ENCODE results near the gene ZNF627. TPM values are rescaled to one million over a fixed set of nuclear protein-coding genes. Genes with fewer than 3 reads are reported as not detected.
"Not testable (repeated sequence)": the region's sequence is repeated elsewhere in the genome, so short reads cannot be mapped to it uniquely, and the experiment has no call there.

Gene ZNF627
- total and polyA plus RNA-seq, 12 donors, result 3.8 to 16.6 (median 10.3) TPM

DNA sequence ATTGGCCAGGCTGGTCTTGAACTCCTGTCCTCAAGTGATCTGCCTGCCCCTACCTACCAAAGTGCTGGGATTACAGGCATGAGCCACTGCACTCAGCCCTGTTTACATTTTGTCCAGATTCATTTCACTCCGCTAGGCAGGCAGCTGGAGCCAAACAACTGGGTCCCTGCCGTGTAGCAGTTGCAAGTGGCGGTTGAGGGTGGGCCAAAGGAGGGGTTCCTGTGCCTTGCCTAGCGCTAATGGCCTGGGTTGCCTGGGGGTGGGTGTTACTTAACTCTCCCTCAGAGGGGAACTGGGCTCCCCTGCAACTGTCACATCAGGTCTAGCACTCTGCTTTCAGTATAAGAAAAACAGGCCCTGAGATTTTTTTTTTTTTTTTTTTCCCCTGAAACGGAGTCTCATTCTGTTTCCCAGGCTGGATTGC, 27.2 kb upstream of the ZNF627 start:
- H3K27me3 ChIP-seq, result no peaks in the 10 kb centered on the region
- intact Hi-C loops (cut with DNase I), result no loop called here
- no peaks in the 10 kb centered on the region for H3K36me3 ChIP-seq (replicated peaks in 1 of 2)
- TF ChIP-seq, protein P1, sequence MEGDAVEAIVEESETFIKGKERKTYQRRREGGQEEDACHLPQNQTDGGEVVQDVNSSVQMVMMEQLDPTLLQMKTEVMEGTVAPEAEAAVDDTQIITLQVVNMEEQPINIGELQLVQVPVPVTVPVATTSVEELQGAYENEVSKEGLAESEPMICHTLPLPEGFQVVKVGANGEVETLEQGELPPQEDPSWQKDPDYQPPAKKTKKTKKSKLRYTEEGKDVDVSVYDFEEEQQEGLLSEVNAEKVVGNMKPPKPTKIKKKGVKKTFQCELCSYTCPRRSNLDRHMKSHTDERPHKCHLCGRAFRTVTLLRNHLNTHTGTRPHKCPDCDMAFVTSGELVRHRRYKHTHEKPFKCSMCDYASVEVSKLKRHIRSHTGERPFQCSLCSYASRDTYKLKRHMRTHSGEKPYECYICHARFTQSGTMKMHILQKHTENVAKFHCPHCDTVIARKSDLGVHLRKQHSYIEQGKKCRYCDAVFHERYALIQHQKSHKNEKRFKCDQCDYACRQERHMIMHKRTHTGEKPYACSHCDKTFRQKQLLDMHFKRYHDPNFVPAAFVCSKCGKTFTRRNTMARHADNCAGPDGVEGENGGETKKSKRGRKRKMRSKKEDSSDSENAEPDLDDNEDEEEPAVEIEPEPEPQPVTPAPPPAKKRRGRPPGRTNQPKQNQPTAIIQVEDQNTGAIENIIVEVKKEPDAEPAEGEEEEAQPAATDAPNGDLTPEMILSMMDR (IDR thresholded peaks at IDR 0.05), result no peak
- TF ChIP-seq POLR2A (IDR thresholded peaks at IDR 0.05), result no peak
- no peak overlapping the region for H3K27ac ChIP-seq
- DNase-seq, result no peak
- H3K4me3 ChIP-seq, result no peak overlapping the region
- H3K9me3 ChIP-seq (replicated peaks in 1 of 3), result no peaks in the 10 kb centered on the region
- no peaks in the 10 kb centered on the region for H3K4me1 ChIP-seq (replicated peaks in 1 of 2)
- WGBS, 4 donors, result 62 to 79% (median 72%) methylated on average over 3 to 5 of the region's 5 CpGs

DNA sequence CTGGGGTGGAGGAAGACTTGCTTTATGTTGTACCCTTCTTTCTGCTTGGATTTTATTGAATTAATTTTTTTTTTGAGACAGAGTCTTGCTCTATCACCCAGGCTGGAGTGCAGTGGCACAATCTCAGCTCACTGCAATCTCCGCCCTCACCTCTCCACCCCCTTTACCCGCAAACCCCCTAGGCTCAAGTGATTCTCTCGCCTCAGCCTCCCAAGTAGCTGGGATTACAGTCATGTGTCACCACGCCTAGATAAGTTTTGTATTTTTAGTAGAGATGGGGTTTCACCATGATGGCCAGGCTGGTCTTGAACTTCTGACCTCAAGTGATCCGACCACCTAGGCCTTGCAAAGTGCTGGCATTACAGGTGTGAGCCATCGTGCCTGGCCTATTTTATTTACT, 23.9 kb upstream of the ZNF627 start:
- 77 to 85% (median 83%) methylated on average over 6 of the region's 6 CpGs for WGBS, 4 donors
- intact Hi-C loops (cut with DNase I); H3K27me3 ChIP-seq: not testable (repeated sequence)

DNA sequence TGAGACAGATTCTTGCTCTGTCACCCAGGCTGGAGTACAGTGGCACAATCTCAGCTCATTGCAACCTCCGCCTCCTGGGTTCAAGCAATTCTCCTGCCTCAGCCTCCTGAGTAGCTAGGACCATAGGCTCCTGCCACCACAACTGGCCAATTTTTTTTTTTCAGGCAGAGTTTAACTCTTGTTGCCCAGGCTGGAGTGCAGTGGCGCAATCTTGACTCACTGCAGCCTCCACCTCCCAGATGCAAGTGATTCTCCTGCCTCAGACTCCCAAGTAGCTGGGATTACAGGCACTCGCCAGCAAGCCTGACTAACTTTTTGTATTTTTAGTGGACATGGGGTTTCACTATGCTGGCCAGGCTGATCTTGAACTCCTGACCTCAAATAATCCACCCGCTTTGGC, 23.5 kb upstream of the ZNF627 start:
- H3K27me3 ChIP-seq; intact Hi-C loops (cut with DNase I); H3K4me3 ChIP-seq; H3K27ac ChIP-seq; H3K4me1 ChIP-seq (replicated peaks in 1 of 2); H3K36me3 ChIP-seq (replicated peaks in 1 of 2); DNase-seq; H3K9me3 ChIP-seq (replicated peaks in 1 of 3): not testable (repeated sequence)
- 74 to 97% (median 84%) methylated on average over 4 of the region's 4 CpGs for WGBS, 4 donors

More for the DNA sequence above, 23.9 kb upstream of the ZNF627 start:
- not testable (repeated sequence) for H3K9me3 ChIP-seq (replicated peaks in 1 of 3); DNase-seq; H3K4me3 ChIP-seq; H3K4me1 ChIP-seq (replicated peaks in 1 of 2); H3K27ac ChIP-seq; H3K36me3 ChIP-seq (replicated peaks in 1 of 2)

DNA sequence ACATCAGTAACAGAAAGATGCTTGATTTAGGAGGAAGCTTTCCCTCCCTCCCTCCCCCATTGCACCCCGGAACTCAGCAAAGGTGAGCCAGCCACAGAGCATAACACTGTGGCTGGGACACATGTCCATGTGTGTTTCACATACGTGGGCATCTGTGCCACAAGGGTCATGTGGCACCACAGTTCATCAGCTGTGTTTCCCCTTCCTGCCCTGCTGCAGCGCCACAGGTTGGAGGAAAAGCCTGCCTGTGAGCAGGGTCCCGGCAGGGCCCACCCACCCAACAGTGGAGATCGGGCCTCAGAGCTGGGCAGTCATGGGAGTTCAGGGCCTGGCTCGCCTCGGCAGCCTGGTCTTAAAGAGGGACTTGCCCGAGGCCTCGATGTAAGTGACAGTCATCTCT, 22.6 kb upstream of the ZNF627 start:
- intact Hi-C loops (cut with DNase I), result no loop called here
- Histone ChIP-seq H3K27me3 (peaks cover 7% of the 10 kb centered on the region), H3K4me3 (no peak overlapping the region), H3K9me3 (replicated peaks in 1 of 3) (no peaks in the 10 kb centered on the region), H3K27ac (no peak overlapping the region), H3K4me1 (replicated peaks in 1 of 2) (peaks cover 0 to 5% of the 10 kb centered on the region in 2 donors), H3K36me3 (replicated peaks in 1 of 2) (no peaks in the 10 kb centered on the region)
- no peak for DNase-seq
- 82 to 100% (median 85%) methylated on average over 1 to 9 of the region's 9 CpGs for WGBS, 4 donors
- no peak for TF ChIP-seq POLR2A (IDR thresholded peaks at IDR 0.05)
- TF ChIP-seq, protein P1 (IDR thresholded peaks at IDR 0.05), result no peak

DNA sequence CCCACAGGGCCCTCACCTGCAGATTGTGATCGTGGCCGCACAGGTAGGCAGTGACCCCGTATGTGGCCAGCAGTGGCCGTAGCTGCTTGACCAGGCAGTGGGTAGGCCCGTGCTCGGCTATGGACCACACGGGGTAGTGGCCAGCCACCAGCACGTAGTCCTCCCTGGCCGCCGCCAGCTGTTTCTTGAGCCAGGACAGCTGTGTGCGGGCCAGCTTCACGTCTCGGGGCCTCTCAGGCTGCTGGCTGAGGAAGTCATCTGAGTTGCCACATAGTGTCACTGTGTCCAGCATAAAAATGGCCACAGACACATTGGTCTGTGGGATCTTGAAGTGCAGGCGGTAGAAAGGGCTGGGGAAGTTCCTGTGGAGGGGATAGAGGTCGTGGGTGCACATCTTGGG, 21.1 kb upstream of the ZNF627 start:
- TF ChIP-seq POLR2A (IDR thresholded peaks at IDR 0.05), result no peak
- TF ChIP-seq, protein P1 (IDR thresholded peaks at IDR 0.05), result no peak

More for the DNA sequence above, 21.1 kb upstream of the ZNF627 start:
- intact Hi-C loops (cut with DNase I), result no loop called here
- no peaks in the 10 kb centered on the region for H3K36me3 ChIP-seq (replicated peaks in 1 of 2)
- no peak overlapping the region for H3K27ac ChIP-seq
- no peak for DNase-seq
- peaks cover 7% of the 10 kb centered on the region for H3K27me3 ChIP-seq
- WGBS, 4 donors, result 87 to 95% (median 91%) methylated on average over 7 to 15 of the region's 15 CpGs
- no peaks in the 10 kb centered on the region for H3K9me3 ChIP-seq (replicated peaks in 1 of 3)
- peaks cover 0 to 5% of the 10 kb centered on the region in 2 donors for H3K4me1 ChIP-seq (replicated peaks in 1 of 2)
- no peak overlapping the region for H3K4me3 ChIP-seq
